Measurements from ENCODE around the gene ITGA8. TPM values are rescaled to one million over a fixed set of nuclear protein-coding genes. Genes with fewer than 3 reads are reported as not detected.

The ITGA8 gene
- total and polyA plus RNA-seq, 2 of the 13 experiments (the other 11 are each of a cell fraction or from before 2014, with no cell fraction given) = not detected

DNA sequence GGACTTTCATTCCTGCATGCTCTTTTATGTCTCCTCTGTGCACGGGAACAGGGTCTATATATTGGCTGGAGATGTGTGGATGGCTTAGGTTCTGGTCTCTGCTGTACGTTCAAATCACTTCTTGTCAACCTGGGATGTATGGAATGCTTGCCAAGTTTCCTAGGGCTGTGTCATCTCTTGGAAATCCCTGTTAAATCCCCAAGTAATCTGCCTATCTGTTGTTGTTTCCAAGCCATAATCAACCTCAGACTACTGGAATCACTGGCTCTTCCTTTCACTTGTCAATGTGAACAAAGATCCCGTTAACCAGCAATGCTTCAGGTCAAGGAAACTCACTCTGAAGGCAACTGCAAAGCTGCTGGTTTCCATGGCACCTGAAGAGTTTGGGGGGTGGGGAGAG lies 255.3 kb downstream of the ITGA8 start (continued):
- no peak for TF ChIP-seq POGZ (CRISPR knock-in tag; IDR thresholded peaks at IDR 0.05)

Other genes with a start within 250 kb of the ITGA8 start
- 17.5 and 17.8 TPM in 2 replicates for gene MINDY3, start 140.6 kb upstream of the ITGA8 start, total RNA-seq (2016; rRNA removed; fragmentation: Illumina TruSeq; extraction: Trizol)
- 6.4 and 6.7 TPM in 2 replicates for gene MINDY3, start 140.6 kb upstream of the ITGA8 start, polyA plus RNA-seq (2011; rRNA removed)

Measured in HepG2 (cell line).